GM19025 (cell line): ENCODE data around the gene TRAPPC11.

Source experiments
- ATAC-seq: cut with Tn5 transposase; IDR thresholded peaks from one replicate; pipeline ENCODE4 v1.9.1; 2021; ENCODE audit warnings: mild to moderate bottlenecking, low read depth, moderate library complexity; ENCODE audit not compliant: unreplicated experiment

Gene TRAPPC11

DNA sequence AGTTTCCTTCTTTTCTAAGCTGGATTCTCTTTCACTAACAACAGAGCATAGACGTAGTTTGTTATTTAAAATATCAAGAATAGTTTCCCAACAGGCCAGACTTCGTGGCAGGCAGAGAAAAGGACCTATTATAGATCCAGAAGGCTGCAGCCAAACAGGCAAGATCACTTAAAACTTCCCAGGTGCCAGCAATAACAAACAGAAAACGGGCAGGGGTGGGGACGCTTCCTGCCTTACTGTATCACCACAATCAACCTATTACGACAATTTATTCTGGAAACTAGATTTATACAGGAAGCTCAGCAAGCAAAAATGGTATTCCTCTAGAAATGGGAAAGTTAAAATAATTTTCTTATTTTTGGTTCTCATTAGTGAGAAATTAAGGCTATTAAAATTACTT, 22.2 kb upstream of the TRAPPC11 start:
- ATAC-seq, result no peak

- no peak for ATAC-seq
Measured at GRCh38 chr4:183637461-183637860, 21.6 kb upstream of the TRAPPC11 start.

- ATAC-seq, result no peak
Measured at GRCh38 chr4:183638436-183638835, 20.7 kb upstream of the TRAPPC11 start.

DNA sequence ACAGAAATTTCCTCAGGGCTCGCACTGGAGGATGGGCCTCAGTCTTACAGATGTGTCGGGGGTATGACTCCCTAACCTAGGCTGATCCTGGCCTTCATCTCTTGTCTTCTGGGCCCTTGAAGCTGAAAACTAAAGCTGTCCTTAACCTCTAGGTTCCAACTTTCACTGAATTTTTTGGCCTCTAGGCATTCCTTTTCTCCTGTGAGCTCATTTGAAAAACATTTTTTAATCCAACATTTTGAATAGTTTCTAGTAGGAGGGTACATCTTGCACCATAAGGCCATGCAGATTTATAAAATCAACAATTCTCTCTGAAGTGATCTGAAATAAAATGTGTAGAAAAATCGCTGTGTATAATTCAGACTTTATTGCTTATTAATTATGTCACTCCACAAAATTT, 19.8 kb upstream of the TRAPPC11 start:
- no peak for ATAC-seq

DNA sequence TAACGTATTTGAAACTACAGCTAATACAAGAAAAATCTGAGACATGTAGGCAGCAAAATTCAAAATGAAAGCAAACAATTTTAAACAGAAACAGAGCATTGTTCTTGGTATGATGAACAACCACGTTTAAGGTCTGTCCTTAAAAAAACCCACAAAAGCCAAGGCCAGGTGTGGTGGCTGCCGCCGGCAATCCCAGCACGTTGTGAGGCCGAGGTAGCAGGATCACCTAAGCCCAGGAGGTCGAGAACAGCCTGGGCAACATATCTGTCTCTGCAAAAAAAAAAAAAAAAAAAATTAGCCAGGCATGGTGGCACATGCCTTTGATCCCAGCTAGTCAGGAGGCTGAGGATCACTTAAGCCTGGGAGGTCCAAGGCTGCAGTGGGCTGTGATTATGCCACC, 13.8 kb upstream of the TRAPPC11 start:
- ATAC-seq, result no peak

GRCh38 chr4:183657564-183657963, 1.5 kb upstream of the TRAPPC11 start:
- no peak for ATAC-seq

GRCh38 chr4:183658362-183659028, 598 bp upstream of the TRAPPC11 start:
- ATAC-seq, result no peak

DNA sequence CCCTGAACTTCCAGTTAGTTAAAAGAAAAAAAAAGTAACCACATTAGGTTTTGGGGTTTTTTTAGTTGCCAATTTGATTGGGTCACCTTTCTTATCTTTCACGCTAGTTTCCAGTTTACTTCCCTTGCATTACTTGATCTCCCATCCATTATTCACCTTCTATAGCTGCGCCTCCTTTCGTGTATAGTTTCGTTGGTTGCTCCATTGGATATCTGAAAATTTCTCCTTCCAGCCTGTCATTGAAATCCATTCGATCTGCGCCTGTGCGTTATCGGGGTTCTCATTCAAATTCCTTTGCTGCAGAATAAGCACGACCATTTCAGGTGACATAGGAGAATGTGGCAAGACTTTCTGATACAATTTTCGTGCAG, 764 bp downstream of the TRAPPC11 start:
- no peak for ATAC-seq

- no peak for ATAC-seq
Measured at GRCh38 chr4:183666088-183666487, 7.0 kb downstream of the TRAPPC11 start.

DNA sequence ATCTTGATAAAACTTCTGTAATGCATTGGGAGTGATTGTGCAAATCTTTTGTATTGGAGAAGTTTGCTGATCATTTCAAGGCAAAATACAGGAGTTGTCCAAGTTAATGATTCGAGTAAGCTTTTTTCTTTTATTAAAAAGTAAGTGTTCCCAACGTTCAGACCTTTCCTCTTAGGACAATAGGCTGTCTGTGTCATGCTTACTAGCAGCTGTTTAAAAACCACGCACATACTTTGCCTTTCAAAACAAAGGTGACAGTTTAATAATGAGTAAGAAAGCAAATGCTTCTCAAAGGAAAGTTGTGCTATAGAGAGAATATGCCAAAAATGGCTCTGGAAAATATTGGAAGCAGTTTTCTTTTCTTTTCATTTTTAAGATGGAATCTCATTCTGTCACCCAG, 11.2 kb downstream of the TRAPPC11 start:
- ATAC-seq, result no peak

GRCh38 chr4:183670960-183671555, 12.0 kb downstream of the TRAPPC11 start:
- ATAC-seq, result no peak

- no peak for ATAC-seq
Measured at GRCh38 chr4:183674153-183674552, 15.1 kb downstream of the TRAPPC11 start.

DNA sequence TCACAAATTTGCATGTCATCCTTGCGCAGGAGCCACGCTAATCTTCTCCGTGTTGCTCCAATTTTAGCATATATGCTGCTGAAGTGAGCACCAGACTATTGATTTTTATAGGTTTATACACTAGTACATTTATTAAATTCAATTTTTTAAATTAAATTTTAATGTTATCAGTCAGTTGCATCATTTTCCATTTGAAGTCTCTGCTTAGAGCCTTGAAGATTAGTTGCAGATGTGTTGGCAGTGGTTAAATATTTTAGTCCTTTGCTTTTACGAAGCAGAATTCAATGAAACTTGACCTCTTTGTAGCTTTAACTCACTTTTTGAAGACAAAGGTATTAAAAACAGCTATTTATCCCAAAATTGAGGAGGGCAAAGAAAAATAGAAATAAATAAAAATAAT, 16.5 kb downstream of the TRAPPC11 start:
- ATAC-seq, result no peak

GRCh38 chr4:183681119-183681518, 22.0 kb downstream of the TRAPPC11 start:
- no peak for ATAC-seq

- no peak for ATAC-seq
Measured at GRCh38 chr4:183686461-183686860, 27.4 kb downstream of the TRAPPC11 start.

DNA sequence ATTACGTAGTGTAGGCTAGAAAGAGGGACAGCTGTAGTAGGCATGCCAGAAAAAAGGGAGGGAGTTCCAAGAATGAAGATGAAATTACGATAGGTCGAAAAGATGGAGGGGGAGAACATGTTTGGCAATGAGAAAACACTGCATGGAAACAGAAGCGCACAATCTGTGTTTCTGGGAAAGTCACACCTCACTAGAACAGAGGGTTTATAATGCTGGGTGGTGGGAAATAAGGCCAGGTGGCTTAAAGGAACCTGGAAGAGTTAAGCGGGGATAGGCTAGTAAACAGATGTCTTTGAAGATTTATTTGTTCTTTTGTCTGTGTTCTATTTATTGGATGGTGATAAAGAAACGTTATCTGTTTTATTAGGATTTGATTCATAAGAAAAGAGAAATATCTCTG, 29.1 kb downstream of the TRAPPC11 start:
- no peak for ATAC-seq

DNA sequence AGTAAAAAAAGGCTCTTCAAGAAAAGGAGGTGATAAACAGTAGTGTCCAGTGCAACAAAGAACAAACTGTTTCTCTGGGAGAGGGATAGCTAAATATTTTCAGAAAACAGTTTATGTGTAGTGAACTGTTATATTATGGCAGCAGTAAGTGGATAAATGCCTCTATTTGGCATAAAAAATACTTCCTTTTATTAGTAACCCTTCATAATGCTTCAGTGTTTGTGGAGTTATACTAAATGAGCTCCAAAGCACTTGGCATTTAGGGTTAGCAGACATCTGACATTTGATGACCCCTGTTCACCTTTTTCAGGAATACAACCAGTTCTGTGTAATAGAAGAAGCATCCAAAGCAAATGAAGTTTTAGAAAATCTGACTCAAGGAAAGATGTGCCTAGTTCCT, 31.9 kb downstream of the TRAPPC11 start:
- ATAC-seq, result no peak

GRCh38 chr4:183691897-183692296, 32.8 kb downstream of the TRAPPC11 start:
- no peak for ATAC-seq

GRCh38 chr4:183698909-183699308, 39.8 kb downstream of the TRAPPC11 start:
- no peak for ATAC-seq

- no peak for ATAC-seq
Measured at GRCh38 chr4:183700407-183700806, 41.3 kb downstream of the TRAPPC11 start.

DNA sequence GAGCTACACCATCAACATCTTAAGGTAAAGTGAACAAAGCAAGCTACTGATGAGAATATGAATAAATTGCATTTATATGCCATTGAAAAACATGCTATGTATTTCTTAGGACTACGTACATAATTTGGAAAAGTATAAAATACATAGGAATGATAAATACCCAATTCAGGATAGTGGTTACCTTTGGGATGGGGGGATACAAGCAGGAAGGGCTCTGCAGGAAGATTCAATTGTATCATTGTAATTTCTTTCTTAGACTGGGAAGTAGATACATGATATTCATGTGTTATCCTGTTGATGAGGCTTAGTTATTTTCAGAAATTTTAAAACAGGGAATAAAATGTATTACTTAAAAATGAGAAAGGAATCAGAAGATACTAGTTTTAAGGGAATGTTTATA, 43.4 kb downstream of the TRAPPC11 start:
- no peak for ATAC-seq

- ATAC-seq, result no peak
Measured at GRCh38 chr4:183714626-183715025, 55.5 kb downstream of the TRAPPC11 start.

GRCh38 chr4:183716302-183716701, 57.2 kb downstream of the TRAPPC11 start:
- ATAC-seq, result no peak
